Posterior cingulate gyrus (tissue), 11 donors: ENCODE measurements around the gene SPA17.

Experiments
- DNase-seq, 10 donors: peaks; one replicate each; pipeline versions ENCODE4 v3.0.0 to v3.0.0-alpha.2; 2020 to 2021; ENCODE audit warnings: mixed read lengths in 3 of 10
- intact Hi-C: fragments of 100-400 bp; cut with DNase I; formaldehyde crosslinking; loops from one replicate; pipeline ENCODE4 v1.15.1; 2023

The SPA17 gene

GRCh38 chr11:124745835-124746620 is 72.3 kb downstream of the SPA17 start:
- peak in 1 of 10 donors; percentile 70 for DNase-seq

GRCh38 chr11:124746621-124747243 is 73.0 kb downstream of the SPA17 start:
- intact Hi-C loops, result no loop called here
- DNase-seq, result peak in 5 of 10 donors; percentile 50 to 92 (median 80)

More at GRCh38 chr11:124745835-124746620, 72.3 kb downstream of the SPA17 start:
- intact Hi-C loops, result no loop called here
